Naive B cell (primary cell): ENCODE data around the gene USP22. TPM values are rescaled to one million over a fixed set of nuclear protein-coding genes. Genes with fewer than 3 reads are reported as not detected.
"Not testable (repeated sequence)": the region's sequence is repeated elsewhere in the genome, so short reads cannot be mapped to it uniquely, and the experiment has no call there.

ENCODE experiments used
- ATAC-seq, 2 donors: fragments of 150-1000 bp; cut with Tn5 transposase; 2 replicates each; pipeline ENCODE4 v1.10.0; 2021; ENCODE audit warnings: low read depth in 2 of 2, mild to moderate bottlenecking in 2 of 2, moderate library complexity in 2 of 2
- DNase-seq: peaks from one replicate; pipeline ENCODE4 v3.0.0; 2022
- H3K27ac Mint-ChIP-seq, 6 donors: one replicate each; pipeline ENCODE4 v1.8.0; 2020 to 2022; ENCODE audit warnings: mild to moderate bottlenecking in 6 of 6, mixed read lengths in 6 of 6, moderate library complexity in 5 of 6, inconsistent platforms in 2 of 6
- H3K27me3 Mint-ChIP-seq, 3 donors: one replicate each; pipeline ENCODE4 v1.8.0; 2021 to 2022; ENCODE audit warnings: mixed read lengths in 3 of 3, mild to moderate bottlenecking in 1 of 3
- H3K36me3 Mint-ChIP-seq, 2 donors: one replicate each; pipeline ENCODE4 v1.8.0; 2020 to 2022; ENCODE audit warnings: mixed read lengths in 2 of 2, inconsistent platforms in 1 of 2, mild to moderate bottlenecking in 1 of 2
- H3K4me1 Mint-ChIP-seq, 3 donors: one replicate each; pipeline ENCODE4 v1.8.0; 2020 to 2022; ENCODE audit warnings: mixed read lengths in 3 of 3, inconsistent platforms in 1 of 3, mild to moderate bottlenecking in 1 of 3, moderate library complexity in 1 of 3
- H3K4me3 Mint-ChIP-seq, 8 donors: one replicate each; pipeline ENCODE4 v1.8.0; 2020 to 2022; ENCODE audit warnings: mild to moderate bottlenecking in 8 of 8, mixed read lengths in 8 of 8, moderate library complexity in 8 of 8, inconsistent platforms in 2 of 8
- H3K9me3 Mint-ChIP-seq, 7 donors: one replicate each; pipeline ENCODE4 v1.8.0; 2020 to 2022; ENCODE audit warnings: mixed read lengths in 7 of 7, mild to moderate bottlenecking in 5 of 7, inconsistent platforms in 2 of 7, moderate library complexity in 1 of 7
- polyA plus RNA-seq, 6 donors: library from polyadenylated mRNA; unstranded; fragments of 300-500 nt; fragmentation: Illumina TruSeq; gene quantifications; one replicate each; pipeline ENCODE4 v1.2.3, GENCODE V29; 2021; ENCODE audit warnings: low read depth in 6 of 6

Gene USP22
- polyA plus RNA-seq, 6 donors from 2014 or later, result 16.5 to 53.5 (median 48.4) TPM

DNA sequence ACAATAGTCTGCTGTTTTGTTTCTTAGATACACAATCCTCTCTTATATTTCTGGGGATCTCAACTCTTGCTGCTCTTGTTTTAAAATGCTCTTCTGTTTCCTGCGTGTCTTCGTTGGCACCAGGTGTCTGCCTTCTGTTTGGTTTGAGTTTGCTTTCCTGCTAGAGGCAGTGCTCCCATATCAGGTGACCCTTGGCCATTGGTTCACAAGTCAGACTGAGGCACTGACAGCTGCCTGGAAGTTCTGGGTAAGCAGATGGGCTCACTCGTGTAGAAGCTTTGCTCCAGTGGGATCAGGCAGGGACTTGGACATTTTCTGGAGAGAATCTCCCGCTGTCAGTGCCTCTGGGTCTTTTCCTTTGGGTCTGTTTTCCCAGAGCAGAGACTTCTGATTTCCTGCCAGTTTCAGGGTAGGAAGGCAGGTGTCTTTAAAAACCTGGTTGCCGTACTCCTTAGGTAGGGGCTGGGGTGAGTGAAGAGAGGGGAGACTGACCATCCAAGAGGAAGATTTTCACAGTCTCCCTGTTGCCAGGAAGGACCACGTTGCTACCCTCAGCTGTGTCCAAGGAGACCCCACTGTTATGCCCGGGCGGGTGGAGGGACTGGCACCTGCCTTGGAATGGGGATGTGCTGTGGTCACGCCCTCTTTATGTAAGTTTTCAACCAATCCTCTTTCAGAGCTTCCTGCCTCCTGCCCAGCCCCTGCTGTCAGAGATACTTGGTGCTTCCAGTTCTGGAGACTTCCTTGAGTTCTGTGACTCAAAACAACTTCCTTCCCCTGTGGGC lies 63.6 kb downstream of the USP22 start:
- peak overlapping the region in 1 of 6 donors; percentile 49 for H3K27ac Mint-ChIP-seq
- DNase-seq, ATAC-seq, H3K4me3 Mint-ChIP-seq, H3K36me3 Mint-ChIP-seq, H3K9me3 Mint-ChIP-seq: not testable (repeated sequence)
- peaks cover 8 to 23% (median 22%) of the 10 kb centered on the region in 3 donors for H3K4me1 Mint-ChIP-seq
- H3K27me3 Mint-ChIP-seq, result peaks cover 0 to 21% (median 0%) of the 10 kb centered on the region in 3 donors

DNA sequence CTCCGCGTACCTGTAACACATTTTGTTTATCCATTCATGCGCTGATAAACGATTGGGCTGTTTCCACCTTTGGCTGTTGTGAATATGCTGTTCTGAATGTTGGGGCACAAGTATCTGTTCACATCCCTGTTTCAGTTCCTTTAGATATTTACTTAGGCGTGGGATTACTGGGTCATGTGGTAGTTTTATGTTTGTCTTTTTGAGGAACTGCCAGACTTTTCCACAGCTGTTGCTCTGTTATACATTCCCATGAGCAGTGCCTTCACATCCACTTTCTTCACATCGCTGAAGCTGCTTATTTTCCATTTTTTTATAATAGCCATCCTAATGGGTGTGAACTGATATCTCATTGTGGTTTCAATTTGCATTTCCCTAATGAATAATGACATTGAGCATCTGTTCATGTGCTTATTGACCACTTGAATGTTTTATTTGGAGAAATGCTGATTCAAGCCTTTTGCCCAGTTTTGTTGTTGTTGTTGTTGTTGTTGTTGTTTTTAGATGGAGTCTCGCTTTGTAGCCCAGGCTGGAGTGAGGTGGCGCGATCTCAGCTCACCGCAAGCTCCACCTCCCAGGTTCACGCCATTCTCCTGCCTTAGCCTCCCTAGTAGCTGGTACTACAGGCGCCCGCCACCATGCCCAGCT lies 65.1 kb downstream of the USP22 start:
- not testable (repeated sequence) for DNase-seq, H3K9me3 Mint-ChIP-seq, H3K4me3 Mint-ChIP-seq, H3K36me3 Mint-ChIP-seq
- peak in 1 of 2 donors; percentile 16 for ATAC-seq
- Mint-ChIP-seq H3K4me1 (peaks cover 8 to 27% (median 23%) of the 10 kb centered on the region in 3 donors), H3K27me3 (peaks cover 0 to 21% (median 0%) of the 10 kb centered on the region in 3 donors), H3K27ac (peak overlapping the region in 1 of 6 donors; percentile 34)

DNA sequence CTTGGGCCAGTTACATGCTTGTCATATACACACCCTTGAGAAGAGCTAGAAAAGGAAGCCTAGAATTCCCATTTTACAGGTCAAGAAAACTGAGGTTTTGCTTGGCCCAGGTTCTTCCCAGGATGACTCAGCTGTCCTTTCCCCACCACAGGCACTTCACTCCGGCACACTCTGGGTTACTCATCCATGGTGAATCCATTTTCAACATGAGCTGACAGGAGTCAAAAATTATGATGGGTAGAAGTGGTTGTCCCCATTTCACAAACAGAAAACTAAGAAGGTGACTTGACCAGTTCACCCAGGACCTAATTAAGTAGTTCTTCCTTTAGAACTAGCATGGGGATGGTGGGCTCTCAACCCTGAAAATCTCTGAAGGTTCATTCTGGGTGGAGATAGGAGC lies 67.2 kb downstream of the USP22 start:
- H3K36me3 Mint-ChIP-seq, result no peaks in the 10 kb centered on the region
- peaks cover 0 to 16% (median 0%) of the 10 kb centered on the region in 3 donors for H3K27me3 Mint-ChIP-seq
- H3K4me3 Mint-ChIP-seq, result no peak overlapping the region
- peak overlapping the region in 2 of 6 donors; percentile 16 to 65 for H3K27ac Mint-ChIP-seq
- no peaks in the 10 kb centered on the region for H3K9me3 Mint-ChIP-seq
- peaks cover 8 to 40% (median 39%) of the 10 kb centered on the region in 3 donors for H3K4me1 Mint-ChIP-seq
- ATAC-seq (no peak), DNase-seq (no peak)

DNA sequence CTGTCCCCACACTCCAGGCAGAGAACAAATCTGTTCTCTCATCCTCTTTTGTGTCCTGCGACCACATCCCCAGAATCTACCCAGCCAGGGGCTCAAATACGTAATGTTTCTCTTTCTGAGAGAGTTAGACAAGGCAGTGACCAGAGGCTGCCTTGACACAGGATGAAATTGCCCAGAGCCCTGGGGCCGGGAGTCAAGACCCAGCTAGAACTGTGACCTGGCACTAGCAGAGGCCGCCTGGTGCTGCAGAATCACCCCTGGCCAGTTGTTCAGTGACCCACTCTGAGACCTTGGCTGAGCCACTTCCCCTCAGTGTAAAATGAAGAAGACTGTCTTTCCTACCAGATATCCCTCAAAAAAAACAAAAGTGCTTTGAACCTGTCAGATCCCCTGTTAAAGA lies 72.5 kb downstream of the USP22 start:
- H3K4me1 Mint-ChIP-seq, result peaks cover 41 to 68% (median 58%) of the 10 kb centered on the region in 3 donors
- peak overlapping the region in 5 of 6 donors; percentile 69 to 90 (median 78) for H3K27ac Mint-ChIP-seq
- H3K27me3 Mint-ChIP-seq, result no peaks in the 10 kb centered on the region
- H3K9me3 Mint-ChIP-seq, result no peaks in the 10 kb centered on the region
- peak overlapping the region; percentile 50 to 91 (median 80) for H3K4me3 Mint-ChIP-seq
- ATAC-seq (no peak), DNase-seq (no peak)
- H3K36me3 Mint-ChIP-seq, result no peaks in the 10 kb centered on the region

DNA sequence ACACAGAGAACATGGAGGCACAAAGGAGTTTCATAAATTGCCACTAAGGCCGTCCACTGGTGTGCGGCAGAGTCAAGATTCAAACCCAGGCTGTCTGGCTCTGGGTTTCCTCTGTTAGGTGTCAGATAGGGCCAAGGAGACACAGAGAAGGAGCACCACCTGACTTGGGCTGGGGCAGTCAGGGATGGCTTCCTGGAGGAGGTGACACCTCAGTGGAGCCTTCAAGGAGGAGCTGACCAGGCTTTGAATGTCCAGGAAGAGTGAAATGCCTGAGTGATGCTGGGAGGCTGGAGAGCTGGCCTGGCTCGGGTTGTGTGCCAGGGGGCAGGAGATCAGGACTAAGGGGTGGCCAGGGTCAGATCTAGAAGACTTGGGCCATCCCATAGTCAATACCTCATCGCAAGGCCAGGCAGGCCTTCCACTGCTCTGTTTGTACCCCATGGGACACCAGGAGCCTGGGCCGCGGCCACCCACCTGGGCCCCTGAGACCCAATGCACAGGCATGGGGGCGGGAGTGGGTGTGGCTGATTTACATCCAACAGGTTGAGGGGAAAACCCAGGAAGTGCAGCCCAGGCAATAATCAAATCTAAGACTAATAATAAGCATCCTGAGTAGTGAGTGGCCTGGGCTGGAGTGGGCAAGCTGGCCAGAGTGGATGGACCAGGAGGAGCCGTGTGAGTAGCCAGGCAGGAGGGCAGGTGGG lies 73.7 kb downstream of the USP22 start:
- H3K4me1 Mint-ChIP-seq, result peaks cover 41 to 64% (median 58%) of the 10 kb centered on the region in 3 donors
- ATAC-seq (peak; percentile 61 to 65), DNase-seq (peak; percentile 31)
- no peaks in the 10 kb centered on the region for H3K9me3 Mint-ChIP-seq
- no peaks in the 10 kb centered on the region for H3K36me3 Mint-ChIP-seq
- no peaks in the 10 kb centered on the region for H3K27me3 Mint-ChIP-seq
- peak overlapping the region; percentile 50 to 91 (median 80) for H3K4me3 Mint-ChIP-seq
- peak overlapping the region; percentile 78 to 90 (median 86) for H3K27ac Mint-ChIP-seq

DNA sequence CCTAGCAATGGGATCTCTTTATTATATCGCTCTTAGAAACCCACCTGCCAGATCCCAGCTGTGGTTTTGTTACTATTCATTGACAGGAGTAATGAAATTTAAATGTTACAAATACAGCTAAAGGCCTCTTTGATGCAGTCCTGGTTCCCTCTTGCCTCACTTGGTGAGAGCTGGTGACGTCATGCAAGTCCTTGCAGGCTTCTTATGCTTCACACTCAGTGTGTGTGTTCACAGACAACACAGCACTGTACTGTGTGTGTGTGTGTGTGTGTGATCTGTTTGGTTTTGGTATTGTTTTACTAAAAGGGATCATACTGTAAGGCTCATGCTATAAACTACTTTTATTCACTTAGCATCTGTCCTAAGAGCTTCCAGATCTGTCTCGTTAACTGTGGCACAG lies 75.0 kb downstream of the USP22 start:
- H3K36me3 Mint-ChIP-seq, result no peaks in the 10 kb centered on the region

DNA sequence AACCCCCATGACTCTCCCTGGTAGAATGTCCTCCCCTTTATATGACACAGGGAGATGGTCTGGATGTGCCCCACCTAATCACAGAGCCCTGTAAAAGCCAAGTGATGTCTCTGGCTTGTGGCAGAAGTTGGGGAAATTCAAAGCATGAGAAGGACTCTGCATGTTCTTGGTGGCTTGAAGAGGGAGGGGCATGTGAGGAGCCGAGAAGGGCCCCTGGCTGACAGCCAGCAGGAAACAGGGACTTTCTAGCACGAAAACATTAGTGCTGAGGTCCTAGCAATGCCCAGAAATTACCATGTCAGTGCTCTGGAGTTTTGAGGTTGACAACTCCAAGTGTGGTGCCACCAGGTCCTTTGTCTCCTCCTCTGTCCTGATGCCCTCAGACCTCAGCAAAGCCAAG lies 75.9 kb downstream of the USP22 start:
- Mint-ChIP-seq H3K4me3 (peak overlapping the region in 3 of 8 donors; percentile 6 to 57 (median 39)), H3K27ac (peak overlapping the region in 4 of 6 donors; percentile 26 to 86 (median 40)), H3K36me3 (no peaks in the 10 kb centered on the region), H3K9me3 (no peaks in the 10 kb centered on the region), H3K27me3 (peaks cover 0 to 8% (median 0%) of the 10 kb centered on the region in 3 donors), H3K4me1 (peaks cover 41 to 59% (median 54%) of the 10 kb centered on the region in 3 donors)
- ATAC-seq, result peak; percentile 68 to 78
- DNase-seq, result peak; percentile 34

More for the DNA sequence above, 75.0 kb downstream of the USP22 start:
- Mint-ChIP-seq H3K27me3 (peaks cover 0 to 4% (median 0%) of the 10 kb centered on the region in 3 donors), H3K9me3 (no peaks in the 10 kb centered on the region), H3K4me3 (peak overlapping the region in 7 of 8 donors; percentile 13 to 89 (median 68)), H3K27ac (peak overlapping the region in 2 of 6 donors; percentile 58 to 79), H3K4me1 (peaks cover 41 to 63% (median 54%) of the 10 kb centered on the region in 3 donors)
- no peak for DNase-seq
- peak in 1 of 2 donors; percentile 34 for ATAC-seq

DNA sequence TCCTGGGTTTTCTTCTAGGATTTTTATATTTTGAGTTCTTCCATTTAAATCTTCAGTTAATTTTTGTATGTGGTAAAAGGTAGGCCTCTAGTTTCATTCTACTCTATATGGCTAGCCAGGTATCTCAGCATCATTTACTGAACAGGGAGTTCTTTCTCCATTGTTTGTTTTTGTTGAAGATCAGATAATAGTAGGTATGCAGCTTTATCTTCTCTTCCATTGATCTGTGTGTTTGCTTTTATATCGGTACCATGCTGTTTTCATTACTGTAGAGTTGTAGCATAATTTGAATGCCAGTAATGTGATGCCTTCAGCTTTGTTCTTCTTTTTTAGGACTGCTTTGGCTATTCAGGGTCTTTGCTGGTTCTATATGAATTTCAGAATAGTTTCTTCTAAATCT lies 77.3 kb downstream of the USP22 start:
- DNase-seq (no peak), ATAC-seq (no peak)
- peaks cover 40 to 46% (median 40%) of the 10 kb centered on the region in 3 donors for H3K4me1 Mint-ChIP-seq
- H3K9me3 Mint-ChIP-seq, result no peaks in the 10 kb centered on the region
- H3K27me3 Mint-ChIP-seq, result peaks cover 0 to 12% (median 3%) of the 10 kb centered on the region in 3 donors
- H3K4me3 Mint-ChIP-seq, result no peak overlapping the region
- H3K27ac Mint-ChIP-seq, result no peak overlapping the region
- H3K36me3 Mint-ChIP-seq, result no peaks in the 10 kb centered on the region

DNA sequence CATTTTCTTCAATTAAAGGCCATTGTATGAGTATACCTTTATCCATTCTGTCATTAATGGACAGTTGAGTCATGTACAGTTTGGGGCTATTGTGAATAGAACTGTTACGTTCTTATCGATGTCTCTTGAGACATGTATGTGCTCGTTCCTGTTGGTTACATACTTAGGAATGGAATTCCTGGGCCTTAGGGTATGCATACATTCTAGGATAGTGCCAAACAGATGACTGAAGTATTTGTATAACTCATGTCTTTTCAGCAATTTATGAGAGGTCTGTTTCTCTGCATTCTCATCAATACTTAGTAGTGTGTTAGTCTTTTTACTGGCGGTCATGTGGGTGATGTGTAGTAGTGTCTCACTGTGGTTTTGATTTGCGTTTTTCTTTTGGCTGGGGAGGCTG lies 81.2 kb downstream of the USP22 start:
- Mint-ChIP-seq H3K4me1 (peaks cover 1 to 6% (median 3%) of the 10 kb centered on the region in 3 donors), H3K9me3 (no peaks in the 10 kb centered on the region), H3K27ac (no peak overlapping the region), H3K4me3 (no peak overlapping the region), H3K36me3 (no peaks in the 10 kb centered on the region), H3K27me3 (peaks cover 19 to 25% (median 24%) of the 10 kb centered on the region in 3 donors)
- no peak for ATAC-seq
- no peak for DNase-seq

DNA sequence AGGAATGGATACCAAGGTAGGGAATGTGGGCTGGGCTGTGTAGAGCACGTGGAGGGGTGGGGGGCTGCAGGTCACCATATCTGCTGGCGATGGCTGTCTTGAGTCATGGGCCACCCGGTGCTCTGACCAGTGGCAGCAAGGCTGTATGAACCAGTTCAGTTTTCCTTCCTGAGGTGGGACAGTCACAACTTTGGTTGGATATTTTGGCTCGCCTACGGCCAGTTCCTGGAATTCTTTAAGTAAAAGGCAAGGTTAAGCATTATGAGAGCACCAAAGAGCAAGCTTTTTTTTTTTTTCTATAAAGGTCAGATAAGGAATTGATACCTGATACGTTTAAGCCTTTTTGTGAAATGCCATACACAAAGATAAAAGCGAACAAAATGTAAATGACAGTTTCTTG lies 81.9 kb downstream of the USP22 start:
- H3K36me3 Mint-ChIP-seq, result no peaks in the 10 kb centered on the region
- no peak for ATAC-seq
- no peak for DNase-seq

DNA sequence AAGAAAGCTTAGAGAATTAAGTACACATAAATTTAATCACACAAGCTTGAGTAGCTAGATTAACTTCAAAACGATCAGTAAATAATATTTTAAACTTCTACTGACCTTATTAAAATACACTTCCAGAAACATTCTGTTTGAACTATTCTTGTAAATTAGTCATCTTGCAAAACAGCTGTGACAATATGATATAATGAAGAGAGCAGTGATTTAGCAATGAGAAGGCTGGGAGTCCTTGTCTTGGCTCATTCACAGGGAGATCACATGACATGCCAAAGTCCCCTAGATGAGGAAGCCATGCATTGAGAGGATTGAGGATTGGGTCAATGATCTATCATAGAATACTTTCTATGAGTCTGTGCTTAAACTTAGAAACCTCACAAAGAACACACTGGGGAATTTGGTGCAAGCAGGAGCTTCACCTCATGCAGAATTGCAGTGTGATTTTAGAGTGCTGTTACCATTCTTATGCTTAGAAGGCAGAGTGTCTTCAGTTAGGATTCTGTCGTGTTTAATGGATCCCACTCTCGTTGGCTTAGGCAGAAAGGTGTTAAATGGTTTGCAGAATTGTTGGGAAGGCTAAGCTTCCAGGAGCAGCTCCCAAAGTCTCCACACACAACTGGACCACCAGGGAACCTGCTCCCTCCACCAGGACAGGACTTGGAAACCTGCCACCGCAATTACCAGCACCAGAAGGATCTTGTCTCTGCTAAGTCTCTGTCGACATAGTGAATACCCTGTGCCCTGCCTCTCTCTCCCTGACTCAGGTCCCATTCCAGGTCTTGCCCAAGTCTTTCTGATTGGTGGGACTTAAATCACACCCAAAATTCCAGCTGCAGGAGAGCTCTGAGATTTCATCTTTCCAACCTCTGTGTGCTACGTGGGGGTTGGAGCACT lies 87.1 kb downstream of the USP22 start:
- no peak overlapping the region for H3K27ac Mint-ChIP-seq
- no peaks in the 10 kb centered on the region for H3K9me3 Mint-ChIP-seq
- H3K4me1 Mint-ChIP-seq, result no peaks in the 10 kb centered on the region
- peaks cover 0 to 6% of the 10 kb centered on the region in 2 donors for H3K36me3 Mint-ChIP-seq
- H3K4me3 Mint-ChIP-seq, result no peak overlapping the region
- H3K27me3 Mint-ChIP-seq, result peaks cover 28 to 36% (median 30%) of the 10 kb centered on the region in 3 donors
- DNase-seq (no peak), ATAC-seq (no peak)

More for the DNA sequence above, 81.9 kb downstream of the USP22 start:
- Mint-ChIP-seq H3K27me3 (peaks cover 20 to 25% (median 24%) of the 10 kb centered on the region in 3 donors), H3K4me3 (no peak overlapping the region), H3K27ac (no peak overlapping the region), H3K4me1 (no peaks in the 10 kb centered on the region), H3K9me3 (no peaks in the 10 kb centered on the region)

DNA sequence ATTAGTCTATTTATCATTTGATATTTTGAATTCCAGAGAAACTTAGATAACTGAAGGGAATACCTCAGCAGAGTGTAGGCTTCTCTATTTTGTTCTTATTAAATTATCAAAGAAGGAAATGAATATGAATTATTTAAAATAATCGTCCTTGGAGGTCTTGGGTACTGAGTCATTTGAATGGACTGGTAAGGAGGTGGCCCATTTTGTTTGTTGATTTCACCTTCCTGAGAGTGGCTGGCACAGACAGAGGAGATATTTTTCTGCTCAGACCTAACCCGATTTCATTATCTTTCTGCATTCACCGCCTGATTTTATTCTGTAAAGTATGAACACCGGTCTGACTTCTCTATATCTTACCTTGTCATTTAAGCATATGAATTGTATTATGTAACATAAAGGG lies 88.0 kb downstream of the USP22 start:
- H3K4me1 Mint-ChIP-seq, result no peaks in the 10 kb centered on the region
- H3K27me3 Mint-ChIP-seq, result peaks cover 33 to 43% (median 36%) of the 10 kb centered on the region in 3 donors

More for the DNA sequence above, 88.0 kb downstream of the USP22 start:
- Mint-ChIP-seq H3K36me3 (peaks cover 0 to 6% of the 10 kb centered on the region in 2 donors), H3K27ac (no peak overlapping the region), H3K4me3 (no peak overlapping the region), H3K9me3 (no peaks in the 10 kb centered on the region)
- ATAC-seq, result no peak
- DNase-seq, result no peak
